ENCODE measurements around the gene GTF2IRD1.

- no peak for TF ChIP-seq CTCF (IDR thresholded peaks at IDR 0.05)
- no peak for TF ChIP-seq POLR2A (IDR thresholded peaks at IDR 0.05)
Observed at GRCh38 chr7:74612015-74612829, 158.5 kb downstream of the GTF2IRD1 start.
